ENCODE measurements around the gene REEP6.
"Not testable (repeated sequence)": the region's sequence is repeated elsewhere in the genome, so short reads cannot be mapped to it uniquely, and the experiment has no call there.

Gene REEP6

GRCh38 chr19:1495799-1496713 lies 5.1 kb downstream of the REEP6 start:
- Histone ChIP-seq H3K27me3 (ENCODE audit: insufficient read depth, poor library complexity, severe bottlenecking) (peaks cover 8% of the 10 kb centered on the region), H3K27ac (replicated peaks) (no peak overlapping the region), H3K4me3 (replicated peaks; ENCODE audit: insufficient read depth, low read length) (no peak overlapping the region)
- no peak for DNase-seq (ENCODE audit: low read depth in 1 of 2, low spot score in 1 of 2)
- TF ChIP-seq GABPA (IDR thresholded peaks at IDR 0.05; ENCODE audit: low read depth): no peak
- TF ChIP-seq REST (IDR thresholded peaks at IDR 0.05; ENCODE audit: insufficient replicate concordance, low read depth): no peak
- no peak for TF ChIP-seq SPI1 (IDR thresholded peaks at IDR 0.05; ENCODE audit: borderline replicate concordance, low read depth)
- TF ChIP-seq POLR2AphosphoS5 (IDR thresholded peaks at IDR 0.05; ENCODE audit: low read depth): no peak
- TF ChIP-seq CTCF (IDR thresholded peaks at IDR 0.05; ENCODE audit: insufficient read depth, low read length): no peak

- DNase-seq (ENCODE audit: low read depth in 1 of 2, low spot score in 1 of 2): no peak
- no peak overlapping the region for H3K27ac ChIP-seq (replicated peaks)
- H3K4me3 ChIP-seq (replicated peaks; ENCODE audit: insufficient read depth, low read length): no peak overlapping the region
- H3K27me3 ChIP-seq (ENCODE audit: insufficient read depth, poor library complexity, severe bottlenecking): peaks cover 3% of the 10 kb centered on the region
- TF ChIP-seq GABPA (IDR thresholded peaks at IDR 0.05; ENCODE audit: low read depth): no peak
- TF ChIP-seq REST (IDR thresholded peaks at IDR 0.05; ENCODE audit: insufficient replicate concordance, low read depth): no peak
- no peak for TF ChIP-seq SPI1 (IDR thresholded peaks at IDR 0.05; ENCODE audit: borderline replicate concordance, low read depth)
These were observed 6.0 kb downstream of the REEP6 start for GRCh38 chr19:1496714-1497577.

GRCh38 chr19:1497578-1498235 lies 6.7 kb downstream of the REEP6 start:
- peaks cover 6% of the 10 kb centered on the region for H3K27me3 ChIP-seq (ENCODE audit: insufficient read depth, poor library complexity, severe bottlenecking)
- DNase-seq (ENCODE audit: low read depth in 1 of 2, low spot score in 1 of 2): no peak
- no peak overlapping the region for H3K4me3 ChIP-seq (replicated peaks; ENCODE audit: insufficient read depth, low read length)
- no peak overlapping the region for H3K27ac ChIP-seq (replicated peaks)
- TF ChIP-seq GABPA (IDR thresholded peaks at IDR 0.05; ENCODE audit: low read depth): no peak
- TF ChIP-seq REST (IDR thresholded peaks at IDR 0.05; ENCODE audit: insufficient replicate concordance, low read depth): no peak
- no peak for TF ChIP-seq CTCF (IDR thresholded peaks at IDR 0.05; ENCODE audit: insufficient read depth, low read length)
- TF ChIP-seq POLR2AphosphoS5 (IDR thresholded peaks at IDR 0.05; ENCODE audit: low read depth): no peak
- TF ChIP-seq SPI1 (IDR thresholded peaks at IDR 0.05; ENCODE audit: borderline replicate concordance, low read depth): no peak

GRCh38 chr19:1499231-1499630 lies 8.2 kb downstream of the REEP6 start:
- H3K27ac ChIP-seq (replicated peaks); H3K4me3 ChIP-seq (replicated peaks; ENCODE audit: insufficient read depth, low read length); DNase-seq (ENCODE audit: low read depth in 1 of 2, low spot score in 1 of 2): not testable (repeated sequence)
- peaks cover 14% of the 10 kb centered on the region for H3K27me3 ChIP-seq (ENCODE audit: insufficient read depth, poor library complexity, severe bottlenecking)

Data from HL-60 (cell line).